ENCODE results near the gene SLMAP.

SLMAP gene

DNA sequence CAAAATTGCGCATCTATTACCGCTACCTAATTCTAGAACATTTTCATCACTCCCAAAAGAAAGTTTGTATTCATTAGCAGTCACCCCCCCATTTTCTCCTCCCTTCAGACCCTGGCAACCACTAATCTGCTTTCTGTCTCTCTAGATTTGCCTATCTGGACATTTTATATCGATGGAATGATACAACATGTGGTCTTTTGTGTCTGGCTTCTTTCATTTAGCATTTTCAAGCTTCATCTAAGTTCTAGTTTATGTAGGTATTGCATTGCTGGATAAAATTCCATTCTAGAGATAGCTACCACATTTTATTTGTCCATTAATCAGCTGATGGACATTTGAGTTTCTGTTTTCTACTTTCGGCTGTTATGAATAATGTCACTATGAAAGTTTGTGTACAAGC, 38.4 kb downstream of the SLMAP start:
- TF ChIP-seq GATA2 (IDR thresholded peaks at IDR 0.05; ENCODE audit: low read depth, low read length) (no peak), GATA3 (IDR thresholded peaks at IDR 0.05; ENCODE audit: low read depth, low read length) (no peak)

DNA sequence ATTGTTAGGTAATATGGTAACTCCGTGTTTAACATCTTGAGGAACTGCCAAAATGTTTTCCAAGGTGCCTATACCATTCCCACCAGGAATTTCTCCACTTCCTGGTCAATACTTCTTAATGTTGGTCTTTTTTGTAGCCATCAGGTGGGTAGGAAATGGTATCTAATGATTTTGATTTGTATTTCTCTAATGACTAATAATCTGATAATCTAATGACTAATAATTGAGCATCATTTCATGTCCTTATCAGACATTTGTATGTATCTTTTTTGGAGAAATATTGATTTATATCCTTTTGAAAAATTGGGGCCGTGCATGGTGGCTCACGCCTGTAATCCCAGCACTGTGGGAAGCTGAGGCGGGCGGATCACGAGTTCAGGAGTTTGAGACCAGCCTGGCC, 38.8 kb downstream of the SLMAP start:
- no peak for TF ChIP-seq GATA2 (IDR thresholded peaks at IDR 0.05; ENCODE audit: low read depth, low read length)
- no peak for TF ChIP-seq GATA3 (IDR thresholded peaks at IDR 0.05; ENCODE audit: low read depth, low read length)

DNA sequence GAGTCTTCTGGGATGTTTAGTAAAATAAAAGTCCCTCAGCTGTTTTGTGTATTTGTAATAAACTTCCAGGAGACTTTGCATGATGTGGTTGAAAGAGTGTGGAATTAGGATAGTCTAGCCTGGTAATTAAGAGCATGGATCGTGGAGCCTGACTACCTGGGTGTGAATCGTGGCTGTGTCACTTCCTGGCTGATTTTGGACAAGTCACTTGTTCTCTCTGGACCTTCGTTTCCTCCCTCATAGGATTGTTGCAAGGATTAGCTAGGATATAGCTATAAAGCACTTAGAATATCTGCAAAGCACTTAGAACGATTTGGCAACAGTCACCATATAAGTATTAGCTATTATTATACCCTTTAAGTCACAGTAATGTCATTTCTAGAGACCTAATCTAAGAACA, 40.2 kb downstream of the SLMAP start:
- no peak for TF ChIP-seq GATA2 (IDR thresholded peaks at IDR 0.05; ENCODE audit: low read depth, low read length)
- TF ChIP-seq GATA3 (IDR thresholded peaks at IDR 0.05; ENCODE audit: low read depth, low read length), result no peak

DNA sequence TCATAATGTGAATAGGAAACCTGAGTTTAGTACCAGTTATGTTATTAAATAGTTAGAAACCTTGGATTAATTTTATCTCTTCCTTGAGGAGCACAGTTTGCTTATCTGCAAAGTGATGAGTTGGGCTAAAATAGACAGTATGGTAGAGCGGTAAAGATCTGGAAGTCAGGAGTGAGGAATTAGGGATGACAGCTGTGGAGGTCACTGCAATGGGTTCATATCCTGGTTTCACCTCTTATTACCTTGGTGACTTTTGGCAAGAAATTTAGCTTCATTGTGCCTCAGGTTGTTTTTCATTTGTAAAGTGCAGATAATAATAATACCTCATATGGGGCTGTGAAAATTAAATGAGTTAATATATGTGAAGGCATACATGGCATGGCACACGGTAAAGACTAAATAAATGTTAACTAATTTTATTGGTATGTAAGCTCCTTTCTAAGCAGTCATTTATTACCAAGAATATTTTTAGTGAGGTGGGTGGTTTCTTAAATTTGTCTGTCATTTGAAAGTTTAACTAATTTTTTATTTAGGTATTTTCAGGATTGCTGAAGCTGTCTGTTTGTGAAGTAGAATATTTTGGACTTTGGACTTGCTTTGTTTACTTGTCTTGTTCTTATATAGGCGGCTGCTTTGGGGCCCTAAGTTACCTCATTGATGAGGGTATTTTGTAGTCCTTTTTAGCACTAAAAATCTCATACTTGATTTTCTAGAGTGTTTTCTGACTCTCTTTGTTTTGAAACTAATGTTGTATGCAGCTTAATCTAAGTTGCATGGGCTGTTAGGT, 41.8 kb downstream of the SLMAP start:
- no peak for TF ChIP-seq GATA3 (IDR thresholded peaks at IDR 0.05; ENCODE audit: low read depth, low read length)
- TF ChIP-seq GATA2 (IDR thresholded peaks at IDR 0.05; ENCODE audit: low read depth, low read length), result no peak

DNA sequence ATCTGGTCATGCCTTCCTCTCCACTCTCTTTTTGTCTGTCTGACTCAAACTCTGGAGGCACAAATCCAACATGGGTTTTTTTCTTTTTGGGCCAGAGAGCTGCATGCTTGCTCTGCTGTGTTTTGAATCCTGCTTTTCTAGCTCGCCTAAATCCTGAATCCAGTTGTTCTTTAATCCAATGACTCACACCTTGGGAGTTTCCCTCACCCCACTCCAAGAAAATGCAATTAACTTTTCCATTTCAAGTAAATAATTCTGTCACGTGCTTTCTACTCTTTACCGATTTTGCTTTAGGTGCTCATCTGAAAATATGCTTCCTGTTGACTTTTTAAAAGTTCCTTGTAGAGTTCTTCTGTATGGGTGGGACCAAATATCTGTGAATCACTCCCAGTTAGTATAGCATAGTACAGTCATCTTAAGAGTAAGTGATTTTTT, 47.6 kb downstream of the SLMAP start:
- TF ChIP-seq GATA3 (IDR thresholded peaks at IDR 0.05; ENCODE audit: low read depth, low read length) (no peak), GATA2 (IDR thresholded peaks at IDR 0.05; ENCODE audit: low read depth, low read length) (no peak)

DNA sequence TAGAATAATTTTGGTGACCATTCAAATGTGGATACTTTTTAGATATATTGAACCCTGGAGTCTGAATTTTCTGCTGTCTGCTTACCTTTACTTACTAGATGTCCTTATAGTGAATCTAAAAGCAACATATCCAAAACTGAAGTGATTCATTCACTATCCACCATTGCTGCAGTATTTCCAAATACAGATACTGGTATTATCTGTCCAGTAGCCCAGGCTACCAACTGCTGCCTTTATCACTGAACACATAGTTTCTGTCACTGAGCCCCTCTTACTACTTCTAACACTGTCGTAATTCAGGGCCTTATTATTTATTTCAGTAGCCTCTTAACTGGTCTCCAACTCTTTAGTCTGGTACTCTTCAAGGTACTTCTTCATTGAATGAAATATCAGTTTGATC, 49.2 kb downstream of the SLMAP start:
- TF ChIP-seq GATA3 (IDR thresholded peaks at IDR 0.05; ENCODE audit: low read depth, low read length) (no peak), GATA2 (IDR thresholded peaks at IDR 0.05; ENCODE audit: low read depth, low read length) (no peak)

DNA sequence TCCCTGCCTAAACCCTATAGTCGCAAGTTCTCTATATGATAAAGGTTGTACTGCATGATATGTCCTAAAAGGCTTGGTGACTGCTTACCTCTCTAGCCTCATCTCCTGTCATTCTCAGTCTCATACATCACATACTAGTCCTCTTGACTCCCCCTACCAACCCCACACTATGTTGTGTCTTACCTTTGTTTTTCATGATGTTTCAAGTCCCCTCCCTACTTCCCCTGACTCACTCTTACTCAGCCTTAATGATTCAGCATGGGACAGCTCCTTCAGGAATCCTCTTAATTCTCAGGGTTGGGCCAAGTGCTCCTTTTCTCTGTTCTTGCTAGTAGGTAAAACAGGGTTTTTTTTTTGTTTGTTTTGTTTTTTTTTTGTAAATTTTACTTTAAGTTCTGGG, 49.6 kb downstream of the SLMAP start:
- TF ChIP-seq GATA2 (IDR thresholded peaks at IDR 0.05; ENCODE audit: low read depth, low read length), result no peak

DNA sequence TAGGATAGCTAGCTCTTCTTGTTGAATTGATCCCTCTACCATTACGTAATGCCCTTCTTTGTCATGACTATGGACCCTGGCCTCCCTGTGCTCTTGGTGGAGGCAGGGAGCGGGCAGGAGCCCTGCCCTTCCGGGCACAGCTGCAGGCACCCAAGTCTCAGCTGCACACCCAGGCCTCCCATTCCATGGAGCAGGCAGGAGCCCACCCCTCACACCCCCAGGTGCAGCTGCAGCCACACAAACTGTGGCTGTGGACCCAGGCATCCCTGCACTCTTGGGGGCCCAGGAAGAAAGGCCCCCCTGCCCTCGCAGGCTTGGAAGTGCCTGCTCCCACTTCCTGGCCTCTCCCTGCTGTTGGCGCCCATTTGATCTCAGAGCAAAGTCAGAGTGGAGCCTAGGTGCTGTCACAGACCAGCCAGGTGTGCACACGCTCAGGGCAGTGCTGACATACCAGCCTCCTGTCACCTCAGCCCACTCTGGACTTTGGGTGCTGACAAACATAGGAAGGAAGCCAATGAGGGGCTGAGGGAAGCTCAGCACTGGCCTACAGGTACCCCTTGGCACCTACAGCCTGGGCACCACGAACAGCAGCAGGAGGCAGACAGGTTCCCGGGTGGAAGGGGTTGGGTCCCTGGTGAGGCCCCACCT, 53.0 kb downstream of the SLMAP start:
- TF ChIP-seq GATA2 (IDR thresholded peaks at IDR 0.05; ENCODE audit: low read depth, low read length) (no peak), GATA3 (IDR thresholded peaks at IDR 0.05; ENCODE audit: low read depth, low read length) (no peak)

DNA sequence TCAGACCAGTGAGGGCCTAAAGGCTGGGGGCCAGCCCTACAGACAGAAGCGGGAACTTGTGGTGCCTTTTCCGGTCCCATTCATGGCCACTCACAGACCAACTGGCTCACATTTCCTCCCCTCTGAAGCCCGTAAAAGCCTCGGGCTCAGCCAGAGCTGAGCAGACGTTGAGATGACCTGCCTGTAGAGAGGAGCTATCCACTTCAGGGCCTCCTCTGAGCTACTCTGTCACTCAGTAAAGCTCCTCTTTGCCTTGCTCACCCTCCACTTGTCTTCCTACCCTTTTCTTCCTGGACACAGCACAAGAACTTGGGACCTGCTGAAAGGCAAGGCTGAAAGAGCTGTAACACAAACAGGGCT, 53.5 kb downstream of the SLMAP start:
- TF ChIP-seq GATA2 (IDR thresholded peaks at IDR 0.05; ENCODE audit: low read depth, low read length) (no peak), GATA3 (IDR thresholded peaks at IDR 0.05; ENCODE audit: low read depth, low read length) (no peak)

DNA sequence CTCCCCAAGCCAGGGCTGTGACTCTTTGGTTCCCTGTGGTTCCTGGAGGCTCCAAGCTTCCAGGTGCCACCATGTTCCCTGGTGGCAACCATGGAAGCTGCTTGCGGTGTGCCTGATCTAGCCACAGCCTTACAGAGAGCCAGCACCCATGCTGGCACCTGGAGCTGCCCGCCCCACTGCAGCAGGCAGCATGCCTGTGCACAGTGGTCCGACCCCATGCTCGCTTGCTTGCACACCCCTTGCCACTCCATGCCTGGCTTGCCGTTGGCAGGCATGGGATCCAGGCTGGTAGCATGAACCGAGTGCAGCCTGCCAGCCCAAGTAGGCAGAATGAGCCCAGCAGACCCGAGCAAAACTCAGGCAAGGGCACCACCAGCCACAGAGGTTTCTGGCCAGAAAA, 53.9 kb downstream of the SLMAP start:
- TF ChIP-seq GATA3 (IDR thresholded peaks at IDR 0.05; ENCODE audit: low read depth, low read length) (no peak), GATA2 (IDR thresholded peaks at IDR 0.05; ENCODE audit: low read depth, low read length) (no peak)

DNA sequence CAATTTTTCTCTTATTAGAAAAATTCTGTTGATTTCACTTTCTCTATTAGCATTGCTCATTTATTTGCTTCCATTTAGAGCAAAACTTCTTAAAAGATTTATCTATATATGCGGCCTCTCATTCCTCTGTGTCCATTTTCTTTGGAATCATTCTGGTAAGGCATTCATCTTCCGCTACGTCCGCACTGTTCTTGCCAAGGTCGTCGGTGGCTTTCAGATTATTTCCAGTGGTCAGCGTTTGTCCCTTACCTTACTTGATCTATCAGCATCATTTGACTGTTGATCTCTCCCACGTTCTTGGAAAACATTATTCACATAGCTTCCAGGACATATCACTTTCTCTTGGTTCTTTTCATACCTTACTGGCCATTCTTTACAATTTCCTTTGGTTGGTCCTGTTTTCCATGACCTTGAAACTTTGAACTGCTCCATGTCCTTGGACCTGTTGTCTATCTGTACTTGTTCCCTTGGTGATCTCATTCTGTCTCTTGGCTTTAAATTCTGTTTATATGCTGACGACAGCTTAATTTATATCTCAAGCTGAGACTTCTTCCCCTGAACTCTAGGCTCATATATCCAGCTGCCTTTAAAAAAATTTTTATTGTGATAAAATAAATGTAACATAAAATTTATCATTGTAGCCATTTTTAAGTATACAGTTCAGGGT, 54.5 kb downstream of the SLMAP start:
- no peak for TF ChIP-seq GATA2 (IDR thresholded peaks at IDR 0.05; ENCODE audit: low read depth, low read length)
- TF ChIP-seq GATA3 (IDR thresholded peaks at IDR 0.05; ENCODE audit: low read depth, low read length), result no peak

DNA sequence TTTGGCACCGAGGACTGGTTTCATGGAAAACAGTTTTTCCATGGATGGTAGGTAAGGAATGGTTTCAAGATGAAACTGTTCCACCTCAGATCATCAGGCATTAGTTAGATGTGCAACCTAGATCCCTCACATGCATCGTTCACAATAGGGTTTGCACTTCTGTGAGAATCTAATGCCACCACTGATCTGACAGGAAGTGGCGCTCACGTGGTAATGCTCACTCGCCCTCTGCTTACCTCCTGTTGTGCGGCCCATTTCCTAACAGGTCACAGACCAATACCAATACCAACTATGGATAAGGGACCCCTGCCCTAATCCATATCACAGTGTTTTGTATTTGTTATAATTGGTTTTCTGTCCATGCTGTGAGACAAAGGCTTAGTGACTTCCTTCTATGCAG, 58.9 kb downstream of the SLMAP start:
- TF ChIP-seq GATA2 (IDR thresholded peaks at IDR 0.05; ENCODE audit: low read depth, low read length), result no peak
- no peak for TF ChIP-seq GATA3 (IDR thresholded peaks at IDR 0.05; ENCODE audit: low read depth, low read length)

DNA sequence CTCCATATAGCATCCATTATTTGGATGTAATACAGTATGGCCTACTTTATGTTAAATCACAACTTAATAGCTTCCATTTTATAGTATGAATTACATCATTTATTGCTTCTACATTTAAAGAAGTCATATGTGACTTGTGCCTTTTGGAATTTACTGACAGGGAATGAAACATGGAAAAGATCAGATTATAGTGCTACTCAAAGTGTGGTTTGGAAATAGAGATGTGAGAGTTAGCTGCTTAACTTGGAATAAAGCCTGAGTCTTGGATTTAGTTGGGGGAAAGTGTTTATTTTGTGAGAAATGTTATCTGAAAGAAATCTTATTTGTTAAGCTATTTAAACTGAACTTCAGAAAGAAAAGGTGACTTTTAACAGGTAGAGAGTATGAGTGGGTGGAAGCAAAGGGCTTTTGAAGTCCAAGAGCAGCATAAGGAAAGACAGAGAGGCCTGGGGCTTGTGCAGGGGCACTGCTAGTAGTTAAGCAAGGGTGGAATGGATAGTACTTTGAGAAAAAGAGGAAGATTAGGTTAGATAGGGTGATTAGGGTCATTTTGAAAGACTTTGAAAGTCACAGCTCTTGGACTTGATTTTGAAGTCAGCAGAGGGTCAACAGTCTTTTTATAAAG, 60.5 kb downstream of the SLMAP start:
- TF ChIP-seq GATA3 (IDR thresholded peaks at IDR 0.05; ENCODE audit: low read depth, low read length) (no peak), GATA2 (IDR thresholded peaks at IDR 0.05; ENCODE audit: low read depth, low read length) (no peak)

DNA sequence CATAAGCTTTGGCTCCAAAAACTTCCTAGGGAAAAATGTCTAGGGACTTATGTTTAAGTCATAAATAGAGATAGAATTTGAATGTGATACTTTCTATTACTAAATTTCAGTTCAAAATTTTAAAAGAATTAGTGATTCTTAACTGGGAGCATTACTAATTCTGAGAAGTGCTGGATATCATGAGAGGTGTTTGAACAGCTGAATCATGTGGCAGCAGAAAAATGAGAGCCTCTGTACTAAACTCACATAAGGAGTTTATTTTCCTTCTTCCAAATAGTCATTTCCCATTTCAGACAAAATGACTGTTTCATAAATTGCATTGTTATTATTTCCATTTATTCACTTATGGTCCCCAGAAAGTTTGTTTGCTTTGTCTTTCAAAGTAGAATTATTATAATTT, 62.7 kb downstream of the SLMAP start:
- no peak for TF ChIP-seq GATA3 (IDR thresholded peaks at IDR 0.05; ENCODE audit: low read depth, low read length)
- TF ChIP-seq GATA2 (IDR thresholded peaks at IDR 0.05; ENCODE audit: low read depth, low read length), result no peak

All from SH-SY5Y (cell line).